Karpas-422 (cell line): ENCODE data around the gene EEA1. TPM values are rescaled to one million over a fixed set of nuclear protein-coding genes. Genes with fewer than 3 reads are reported as not detected.

Experiments
- DNase-seq: peaks from one replicate; pipeline ENCODE4 v3.0.0-alpha.2; 2015
- H2AFZ ChIP-seq: fragments of 200-600 bp; sonication (generic); 2 replicates; pipeline ENCODE4 v1.6.1; 2014; ENCODE audit warnings: antibody characterized with exemption, low read length, mixed read lengths
- H3K27ac ChIP-seq: fragments of 200-600 bp; sonication (generic); 2 replicates; pipeline ENCODE4 v1.5.1; 2014; ENCODE audit warnings: mild to moderate bottlenecking, low read length, moderate library complexity
- H3K27me3 ChIP-seq: fragments of 200-600 bp; sonication (generic); 2 replicates; pipeline ENCODE4 v1.6.1; 2014; ENCODE audit warnings: low read length, mixed read lengths
- H3K36me3 ChIP-seq: fragments of 200-600 bp; sonication (generic); 2 replicates; pipeline ENCODE4 v1.6.1; 2014; ENCODE audit warnings: low read length, mixed read lengths; ENCODE audit not compliant: insufficient read depth
- H3K4me1 ChIP-seq: fragments of 200-600 bp; sonication (generic); 2 replicates; pipeline ENCODE4 v1.6.1; 2014; ENCODE audit warnings: mild to moderate bottlenecking, low read length, mixed read lengths
- H3K4me2 ChIP-seq: fragments of 200-600 bp; sonication (generic); 2 replicates; pipeline ENCODE4 v1.6.1; 2014; ENCODE audit warnings: low read length, low read depth, mild to moderate bottlenecking; ENCODE audit not compliant: poor library complexity, severe bottlenecking
- H3K4me3 ChIP-seq: fragments of 200-600 bp; sonication (generic); 2 replicates; pipeline ENCODE4 v1.5.1; 2014; ENCODE audit warnings: mild to moderate bottlenecking, antibody characterized with exemption, low read length, mixed read lengths
- H3K79me2 ChIP-seq: fragments of 200-600 bp; sonication (generic); 2 replicates; pipeline ENCODE4 v1.6.1; 2014; ENCODE audit warnings: mild to moderate bottlenecking, low read length, mixed read lengths
- H3K9ac ChIP-seq: fragments of 200-600 bp; sonication (generic); 2 replicates; pipeline ENCODE4 v1.6.0; 2014; ENCODE audit warnings: low read length
- H3K9me2 ChIP-seq: fragments of 200-600 bp; sonication (generic), shearing (Covaris generic); replicated peaks from 2 replicates; pipeline ENCODE4 v1.6.0; 2014; ENCODE audit warnings: mild to moderate bottlenecking, low read length, moderate library complexity; ENCODE audit not compliant: insufficient read depth
- H3K9me3 ChIP-seq: fragments of 300-700, 200-600 bp; sonication (generic); 2 replicates; pipeline ENCODE4 v1.6.1; 2014; ENCODE audit warnings: low read length, mixed read lengths
- H4K20me1 ChIP-seq: fragments of 200-600 bp; sonication (generic); 2 replicates; pipeline ENCODE4 v1.6.1; 2014; ENCODE audit warnings: mild to moderate bottlenecking, antibody characterized with exemption, low read length, low read depth; ENCODE audit not compliant: insufficient read depth
- total RNA-seq: library from RNA; depleted of rRNA; stranded (reverse); fragments of >200 nt; shearing (Covaris generic); gene quantifications from 2 replicates; pipeline ENCODE4 v1.2.3, GENCODE V29; 2014; ENCODE audit warnings: low replicate concordance

Gene EEA1
- total RNA-seq, 1 experiment from 2014 or later, result 9.2 TPM

DNA sequence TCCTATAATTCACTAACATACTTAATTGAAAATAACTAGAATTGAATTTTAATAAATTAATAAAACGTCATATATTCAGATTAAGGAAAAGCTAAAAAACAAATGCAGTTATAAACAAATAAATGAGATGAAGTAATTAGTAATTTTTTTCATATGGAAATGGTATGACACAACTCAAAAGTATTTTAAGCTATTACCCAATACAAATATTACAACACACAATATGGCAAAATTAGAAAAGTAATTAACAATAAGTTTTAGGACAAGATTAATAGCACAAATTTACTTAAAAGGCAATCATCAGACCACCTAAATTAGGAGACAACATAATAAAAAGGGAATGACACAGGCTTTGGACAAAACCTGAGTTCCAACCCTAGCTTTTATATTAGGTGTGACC lies 81.7 kb downstream of the EEA1 start:
- H3K27ac ChIP-seq, result no peak overlapping the region
- peaks cover 10% of the 10 kb centered on the region; the same call in 1 of the 2 replicates for H3K36me3 ChIP-seq
- no peaks in the 10 kb centered on the region for H3K4me1 ChIP-seq
- DNase-seq, result no peak
- 0 out of 2 replicates have a peak, but pooled peaks cover 6% of the 10 kb centered on the region for H3K79me2 ChIP-seq
- H3K27me3 ChIP-seq, result no peaks in the 10 kb centered on the region
- no peak overlapping the region for H3K4me2 ChIP-seq
- H4K20me1 ChIP-seq, result no peaks in the 10 kb centered on the region
- no peak overlapping the region for H2AFZ ChIP-seq
- H3K9ac ChIP-seq, result no peak overlapping the region
- H3K4me3 ChIP-seq, result no peak overlapping the region
- no peaks in the 10 kb centered on the region for H3K9me2 ChIP-seq
- H3K9me3 ChIP-seq, result no peaks in the 10 kb centered on the region

DNA sequence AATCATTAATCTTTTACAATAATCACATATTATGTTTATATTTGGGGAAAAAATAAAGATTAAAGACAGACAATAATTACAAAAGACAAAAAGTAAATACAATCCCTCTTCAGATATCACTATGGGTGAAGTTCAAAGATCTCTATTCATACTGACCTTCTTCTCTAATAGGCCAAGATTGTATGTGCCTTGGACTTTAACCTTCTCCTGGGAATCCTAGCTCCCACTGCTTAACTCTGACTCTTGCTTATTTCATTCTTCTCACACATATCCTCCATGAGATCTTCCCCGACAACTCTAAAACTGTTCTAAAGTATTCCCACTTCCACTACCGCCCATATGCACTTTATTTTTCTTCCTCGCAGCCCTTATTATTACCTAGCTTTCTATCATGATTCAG lies 83.8 kb downstream of the EEA1 start:
- Histone ChIP-seq H3K9ac (no peak overlapping the region), H3K27me3 (no peaks in the 10 kb centered on the region), H3K9me2 (no peaks in the 10 kb centered on the region), H3K9me3 (no peaks in the 10 kb centered on the region), H2AFZ (no peak overlapping the region), H3K4me2 (no peak overlapping the region), H3K4me3 (no peak overlapping the region), H3K36me3 (peaks cover 13% of the 10 kb centered on the region), H3K4me1 (no peaks in the 10 kb centered on the region), H3K27ac (no peak overlapping the region), H3K79me2 (0 out of 2 replicates have a peak, but pooled peaks cover 6% of the 10 kb centered on the region), H4K20me1 (no peaks in the 10 kb centered on the region)
- DNase-seq, result no peak

DNA sequence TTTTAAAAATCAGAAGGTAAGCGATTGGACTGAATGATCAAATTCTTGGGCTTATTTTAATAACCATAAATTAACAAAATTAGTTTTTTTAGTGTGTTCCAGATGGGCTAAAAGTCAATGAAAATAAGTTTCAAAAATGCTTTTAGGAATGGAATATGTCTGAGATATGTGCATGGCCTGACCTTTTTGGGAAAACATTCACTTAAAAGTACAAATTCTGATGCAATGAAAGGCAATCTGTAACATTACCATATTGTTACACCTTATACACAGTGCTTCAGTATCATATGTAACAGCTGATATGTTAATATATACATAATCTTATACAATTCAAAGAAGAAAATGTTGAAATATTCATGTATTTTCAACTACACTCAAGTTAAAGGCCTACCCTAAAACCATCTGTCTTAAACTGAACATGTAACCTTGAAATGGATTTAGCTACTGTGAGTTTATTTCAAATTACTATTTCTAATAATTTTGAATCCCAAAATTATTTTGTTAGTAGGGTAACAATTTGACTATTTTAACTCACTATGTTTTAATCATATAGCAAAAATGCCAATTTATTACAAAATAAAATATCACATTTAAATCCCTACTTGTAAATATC lies 84.8 kb downstream of the EEA1 start:
- DNase-seq, result no peak
- no peaks in the 10 kb centered on the region for H3K9me3 ChIP-seq
- peaks cover 10% of the 10 kb centered on the region for H3K36me3 ChIP-seq
- no peaks in the 10 kb centered on the region for H3K9me2 ChIP-seq
- H3K4me1 ChIP-seq, result no peaks in the 10 kb centered on the region
- H3K9ac ChIP-seq, result no peak overlapping the region
- no peaks in the 10 kb centered on the region for H4K20me1 ChIP-seq
- H3K27ac ChIP-seq, result no peak overlapping the region
- H2AFZ ChIP-seq, result no peak overlapping the region
- no peak overlapping the region for H3K4me3 ChIP-seq
- no peaks in the 10 kb centered on the region for H3K27me3 ChIP-seq
- H3K4me2 ChIP-seq, result no peak overlapping the region
- H3K79me2 ChIP-seq, result no peaks in the 10 kb centered on the region

DNA sequence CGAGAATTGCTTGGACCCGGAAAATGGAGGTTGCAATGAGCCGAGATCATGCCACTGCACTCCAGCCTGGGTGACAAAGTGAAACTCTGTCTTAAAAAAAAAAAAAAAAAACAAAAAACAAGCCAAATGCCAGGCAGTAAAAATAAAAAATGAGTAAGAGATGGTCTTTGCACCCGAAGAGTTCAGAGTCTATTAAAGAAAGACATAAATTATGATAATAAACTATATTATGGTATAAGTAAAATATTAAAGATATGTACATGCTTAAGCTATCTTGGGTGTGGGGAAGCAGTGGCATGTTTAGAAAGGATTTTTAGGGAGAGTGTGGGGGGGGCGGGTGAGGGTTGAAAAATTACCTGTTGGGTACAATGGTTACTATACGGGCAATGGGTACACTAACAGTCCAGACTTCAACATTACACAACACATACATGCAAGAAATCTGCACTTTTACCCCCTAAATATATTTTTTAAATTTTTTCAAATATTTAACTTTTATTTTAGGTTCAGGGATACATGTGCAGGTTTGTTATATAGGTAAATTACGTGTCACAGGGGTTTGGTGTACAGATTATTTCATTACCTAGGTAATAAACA lies 99.3 kb downstream of the EEA1 start:
- Histone ChIP-seq H3K4me3 (no peak overlapping the region), H3K9me2 (no peaks in the 10 kb centered on the region), H3K4me2 (no peak overlapping the region), H3K9me3 (no peaks in the 10 kb centered on the region), H4K20me1 (no peaks in the 10 kb centered on the region), H3K27ac (no peak overlapping the region), H3K9ac (no peak overlapping the region), H2AFZ (no peak overlapping the region), H3K27me3 (no peaks in the 10 kb centered on the region), H3K36me3 (peaks cover 4% of the 10 kb centered on the region; the same call in 1 of the 2 replicates), H3K4me1 (no peaks in the 10 kb centered on the region), H3K79me2 (no peaks in the 10 kb centered on the region; the same call in 1 of the 2 replicates)
- DNase-seq, result no peak

DNA sequence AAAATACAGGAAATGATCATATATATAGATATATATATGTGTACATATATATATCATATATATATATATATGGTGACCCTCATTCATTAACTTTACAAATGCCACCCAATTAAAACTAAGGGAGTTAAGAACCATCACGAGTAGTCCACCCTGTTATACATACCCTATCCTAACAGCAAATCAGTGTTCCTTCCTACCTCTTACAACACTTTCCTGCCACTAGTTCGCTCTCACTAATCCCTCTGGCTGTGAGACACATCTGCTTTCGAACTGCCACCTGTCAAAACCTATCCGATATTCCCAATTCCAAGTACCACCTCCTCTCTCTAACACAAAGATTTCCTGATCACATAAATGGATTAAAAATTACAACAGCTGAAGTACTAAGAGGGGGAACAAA lies 100.5 kb downstream of the EEA1 start:
- no peaks in the 10 kb centered on the region for H3K27me3 ChIP-seq
- no peak overlapping the region for H2AFZ ChIP-seq
- H3K4me2 ChIP-seq, result no peak overlapping the region
- no peak overlapping the region for H3K4me3 ChIP-seq
- no peak for DNase-seq
- no peaks in the 10 kb centered on the region for H3K9me3 ChIP-seq
- H3K79me2 ChIP-seq, result no peaks in the 10 kb centered on the region; the same call in 1 of the 2 replicates
- H4K20me1 ChIP-seq, result no peaks in the 10 kb centered on the region
- peaks cover 4% of the 10 kb centered on the region; the same call in 1 of the 2 replicates for H3K36me3 ChIP-seq
- H3K9me2 ChIP-seq, result no peaks in the 10 kb centered on the region
- no peak overlapping the region for H3K9ac ChIP-seq
- H3K4me1 ChIP-seq, result no peaks in the 10 kb centered on the region
- H3K27ac ChIP-seq, result no peak overlapping the region

DNA sequence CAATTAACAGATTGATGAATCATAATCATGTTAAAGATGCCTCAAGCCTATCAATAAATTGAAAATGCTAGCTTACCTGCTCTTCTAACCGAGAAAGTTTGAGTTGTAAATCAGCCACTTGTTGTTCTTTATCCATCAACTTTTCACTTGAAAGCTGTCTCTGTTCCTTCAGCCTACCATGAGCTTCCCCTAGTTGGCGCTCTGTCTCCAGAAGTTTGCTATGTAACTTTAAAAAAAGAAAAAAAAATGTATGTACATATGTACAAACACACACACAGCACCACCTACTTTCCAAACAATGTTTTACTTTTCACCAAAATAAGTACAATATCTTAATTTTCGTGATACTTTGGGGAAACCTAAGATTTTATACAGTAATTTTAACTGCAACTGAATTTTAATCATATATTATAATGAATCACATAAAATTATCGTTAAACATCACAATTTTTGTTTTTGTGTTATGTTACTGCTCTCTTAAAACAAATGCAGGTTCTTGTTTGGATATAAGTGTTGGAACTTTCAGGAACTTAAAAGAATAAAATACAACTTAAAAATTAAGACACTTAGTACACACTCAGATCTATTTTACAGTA lies 101.2 kb downstream of the EEA1 start:
- Histone ChIP-seq H3K9me3 (no peaks in the 10 kb centered on the region), H2AFZ (no peak overlapping the region), H3K27ac (no peak overlapping the region), H3K9ac (no peak overlapping the region), H3K27me3 (no peaks in the 10 kb centered on the region), H3K4me1 (no peaks in the 10 kb centered on the region), H3K9me2 (no peaks in the 10 kb centered on the region), H3K36me3 (peaks cover 4% of the 10 kb centered on the region; the same call in 1 of the 2 replicates), H4K20me1 (no peaks in the 10 kb centered on the region), H3K4me3 (no peak overlapping the region), H3K4me2 (no peak overlapping the region), H3K79me2 (peaks cover 3% of the 10 kb centered on the region; the same call in 1 of the 2 replicates)
- peak; percentile 74 for DNase-seq

DNA sequence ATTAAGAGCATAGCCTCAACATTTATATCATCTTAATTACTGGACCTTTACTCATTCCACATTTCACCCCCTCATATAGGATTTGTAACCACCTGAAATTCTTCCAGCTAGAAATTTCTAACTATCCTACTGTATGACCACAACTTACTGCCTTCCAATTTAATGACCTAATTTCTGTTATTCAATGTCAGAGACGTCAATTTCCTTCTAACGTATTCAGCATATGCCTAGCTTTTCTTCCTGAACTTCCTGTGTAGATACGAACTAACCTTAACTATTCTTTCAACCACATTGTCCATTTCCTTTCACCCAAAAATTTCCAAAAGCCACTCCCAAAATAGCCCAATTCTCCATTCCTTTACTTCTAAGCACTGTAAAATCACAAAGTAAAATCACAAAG lies 108.0 kb downstream of the EEA1 start:
- peaks cover 3% of the 10 kb centered on the region; the same call in 1 of the 2 replicates for H3K79me2 ChIP-seq
- H3K36me3 ChIP-seq, result no peaks in the 10 kb centered on the region

DNA sequence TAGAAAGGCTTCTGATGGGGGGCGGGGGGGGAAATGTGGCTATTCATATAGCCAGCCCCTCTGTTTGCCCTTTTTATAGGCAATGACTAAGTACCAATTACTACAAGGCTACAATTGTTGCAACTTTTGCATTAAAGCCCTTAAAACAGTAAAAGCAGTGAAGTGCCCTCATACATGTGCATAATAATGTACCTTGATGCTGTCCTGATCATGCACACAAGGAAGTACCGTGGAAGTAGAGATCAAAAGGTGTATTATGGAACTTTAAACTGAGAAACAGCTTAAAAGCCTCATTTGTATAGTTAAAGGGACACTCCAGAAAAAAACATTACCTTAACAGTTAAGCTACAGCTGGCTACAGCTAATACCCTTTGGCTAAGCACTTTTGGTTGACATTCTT lies 114.5 kb downstream of the EEA1 start:
- Histone ChIP-seq H3K4me2 (no peak overlapping the region), H3K9me3 (no peaks in the 10 kb centered on the region), H3K9ac (no peak overlapping the region), H3K27ac (peak overlapping the region; percentile 1; the same call in 1 of the 2 replicates), H3K4me1 (peaks cover 25% of the 10 kb centered on the region), H2AFZ (no peak overlapping the region), H4K20me1 (no peaks in the 10 kb centered on the region), H3K9me2 (no peaks in the 10 kb centered on the region), H3K4me3 (no peak overlapping the region), H3K27me3 (no peaks in the 10 kb centered on the region), H3K36me3 (peaks cover 10% of the 10 kb centered on the region; the same call in 1 of the 2 replicates), H3K79me2 (no peaks in the 10 kb centered on the region)
- DNase-seq, result no peak

More for the DNA sequence above, 108.0 kb downstream of the EEA1 start:
- Histone ChIP-seq H3K9ac (no peak overlapping the region), H3K27me3 (no peaks in the 10 kb centered on the region), H3K4me3 (no peak overlapping the region), H3K4me2 (no peak overlapping the region), H3K4me1 (no peaks in the 10 kb centered on the region), H4K20me1 (no peaks in the 10 kb centered on the region), H3K9me3 (no peaks in the 10 kb centered on the region), H2AFZ (no peak overlapping the region), H3K9me2 (no peaks in the 10 kb centered on the region), H3K27ac (no peak overlapping the region)
- no peak for DNase-seq
